Inflammatory macrophage (primary cell): ENCODE measurements around the gene BCHE.

Experiments used
- DNase-seq, 2 donors: peaks; one replicate each; pipeline ENCODE4 v3.0.0-alpha.2; 2020 to 2022
- total RNA-seq, 18 experiments: gene quantifications; one replicate each; lab custom pipeline; 2026; ENCODE audit warnings: mixed read lengths in 6 of 18, inconsistent platforms in 2 of 18; lab: John Stamatoyannopoulos, UW

Gene BCHE
- 0 to 0.12 (median 0) reads per million in 18 experiments for total RNA-seq

- DNase-seq = no peak
Observed at GRCh38 chr3:165837058-165837525, at the start of gene BCHE. BCHE (minus strand) TSS chr3:165837423; CDS start chr3:165831033, 6,390 bp downstream.

DNA sequence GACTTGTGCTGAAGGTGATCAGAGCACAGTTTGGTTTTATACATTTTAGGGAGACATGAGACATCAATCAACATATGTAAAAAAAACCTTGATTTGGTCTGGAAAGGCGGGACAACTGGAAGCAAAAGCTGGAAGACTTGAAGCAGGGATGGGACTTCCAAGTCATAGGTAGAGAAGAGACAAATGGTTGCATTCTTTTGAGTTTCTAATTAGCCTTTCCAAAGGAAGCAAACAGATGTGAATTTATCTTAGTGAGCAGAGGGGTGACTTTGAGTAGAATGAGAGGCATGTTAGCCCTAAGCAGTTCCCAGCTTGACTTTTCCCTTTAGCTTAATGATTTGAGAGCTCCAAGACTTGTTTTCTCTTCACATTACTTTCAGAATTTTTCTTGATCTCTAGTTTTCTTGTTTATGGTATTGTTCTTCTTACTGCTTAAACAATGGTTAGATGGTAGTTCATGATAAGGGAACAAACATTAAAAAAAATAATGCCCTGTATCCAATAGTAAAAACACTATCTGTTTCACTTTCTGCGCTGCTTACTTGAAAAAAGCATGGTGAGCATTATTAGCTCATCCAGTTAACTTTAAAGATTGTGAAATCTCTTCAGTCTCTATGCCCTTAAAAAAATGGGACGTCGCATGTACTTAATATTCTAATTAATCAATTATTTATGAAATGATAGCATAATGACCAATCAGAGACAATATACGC lies 48.5 kb upstream of the BCHE start:
- DNase-seq = no peak

DNA sequence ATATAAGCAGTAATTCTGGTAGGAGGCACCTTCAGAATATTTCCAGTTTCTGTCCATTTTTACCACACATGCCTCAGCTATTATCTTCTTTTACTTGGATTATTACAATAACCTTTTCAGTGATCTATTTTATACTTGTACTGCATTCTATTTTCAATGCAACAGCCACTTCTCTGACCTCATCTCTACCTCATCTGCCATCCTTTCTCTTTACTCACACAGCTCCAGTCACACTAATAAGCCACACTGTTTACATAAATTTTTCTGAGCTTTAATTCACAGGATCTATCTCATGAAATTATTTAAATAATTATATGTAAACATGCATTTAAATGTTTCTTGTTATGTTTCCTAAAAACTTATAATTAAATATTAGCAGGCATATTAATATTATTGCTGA lies 47.3 kb upstream of the BCHE start:
- DNase-seq = no peak

DNA sequence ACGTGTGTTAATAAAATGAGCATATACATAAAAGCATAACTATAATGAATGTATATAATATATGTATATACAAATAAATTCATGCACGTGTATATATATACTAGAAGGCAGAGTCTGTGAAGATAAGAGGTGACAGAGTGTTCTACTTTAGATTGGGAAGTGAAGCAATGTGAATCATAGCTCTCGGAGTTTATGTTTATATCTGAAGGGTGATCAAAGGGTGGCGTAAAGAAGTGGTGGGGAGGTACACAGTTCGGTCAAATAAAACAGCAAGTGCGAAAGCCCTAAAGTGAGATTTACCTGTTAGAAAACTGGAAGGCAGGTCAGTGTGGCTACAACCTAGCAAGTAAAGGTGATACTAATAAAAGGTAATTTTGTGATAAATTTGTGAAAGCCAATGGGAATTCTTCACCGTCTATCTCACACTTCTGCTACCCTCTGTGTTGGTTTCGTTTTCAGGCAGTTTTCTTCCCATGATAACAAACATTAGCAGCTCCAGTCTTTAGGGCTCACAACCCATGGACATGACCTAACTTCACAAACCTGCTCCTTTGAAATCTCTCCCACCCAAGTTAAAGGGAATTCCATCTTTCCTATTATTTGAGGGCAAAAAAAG lies 46.7 kb upstream of the BCHE start:
- no peak for DNase-seq

DNA sequence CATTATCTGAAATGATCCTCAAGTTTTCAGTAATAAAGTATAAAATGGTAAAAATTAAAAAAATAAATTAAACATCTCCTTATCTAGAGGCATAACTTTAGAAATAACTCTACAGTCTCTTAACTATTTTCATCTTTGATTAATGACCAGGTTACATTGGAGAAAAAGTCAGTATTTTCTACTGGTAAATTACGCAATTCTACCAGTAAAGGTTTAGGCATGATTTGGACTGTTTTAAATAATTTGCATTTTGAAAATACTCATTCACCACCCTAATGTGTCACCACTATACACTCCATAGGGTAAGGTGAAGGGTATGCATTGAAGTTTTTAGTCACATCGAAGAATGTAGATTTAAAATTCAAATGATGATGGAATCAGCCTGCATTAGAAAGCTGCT lies 45.9 kb upstream of the BCHE start:
- no peak for DNase-seq

DNA sequence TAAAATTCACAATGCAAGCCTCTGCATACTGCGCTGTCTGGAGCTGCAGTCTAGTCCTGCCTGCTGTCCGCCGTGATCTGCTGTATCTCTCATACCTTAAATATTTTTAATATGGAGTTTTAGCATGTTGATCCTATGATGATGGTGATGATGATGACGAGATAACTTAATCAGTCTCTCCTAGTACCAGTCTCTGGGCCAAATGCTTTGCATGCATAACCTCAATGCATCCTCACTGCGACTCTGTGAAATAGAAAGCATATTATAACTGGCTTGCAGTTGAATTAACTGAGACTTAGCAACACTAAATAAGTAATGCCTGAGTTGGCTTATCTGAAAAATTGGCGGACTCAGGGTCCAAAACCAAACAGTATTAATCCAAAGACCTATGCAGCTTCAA lies 38.4 kb upstream of the BCHE start:
- DNase-seq = no peak

DNA sequence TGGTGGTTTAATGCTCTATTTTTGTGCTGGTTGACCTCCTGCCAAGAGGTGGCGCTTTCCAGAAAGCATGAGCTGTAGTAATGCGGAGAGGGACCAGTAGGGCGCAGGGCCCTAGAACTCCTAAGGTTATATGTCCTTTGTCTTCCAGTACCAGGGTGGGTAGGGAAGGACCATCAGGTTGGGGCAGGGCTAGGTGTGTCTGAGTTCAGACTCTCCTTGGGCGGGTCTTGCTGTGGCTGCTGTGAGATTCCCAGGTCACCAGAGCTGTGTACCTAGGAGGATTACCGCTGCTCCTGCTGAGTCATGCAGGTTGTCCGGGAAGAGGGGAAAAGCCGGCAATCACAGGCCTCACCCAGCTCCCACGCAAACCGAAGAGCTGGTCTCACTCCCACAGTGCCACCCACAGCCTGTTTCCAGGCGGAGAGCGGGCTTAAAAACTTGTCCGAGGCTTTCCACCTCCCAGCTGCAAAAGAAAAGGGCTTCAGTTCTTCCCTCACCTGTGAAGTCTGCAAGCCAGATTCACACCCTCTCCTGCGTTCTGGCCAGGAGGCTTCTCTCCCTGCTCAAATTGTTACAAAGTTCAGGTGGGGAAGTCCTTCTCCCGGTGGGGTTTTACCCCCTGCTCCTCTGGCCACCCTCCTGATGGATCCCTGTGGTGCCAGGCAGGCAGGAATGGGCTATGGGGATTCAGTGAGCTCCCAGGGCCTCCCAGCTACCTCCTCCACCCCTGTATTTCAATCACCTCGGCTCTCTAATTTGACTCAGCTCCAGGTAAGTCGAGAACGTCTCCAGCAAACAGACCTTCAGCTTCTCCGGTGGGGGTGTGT lies 37.7 kb upstream of the BCHE start:
- no peak for DNase-seq

GRCh38 chr3:165868088-165868487 lies 30.9 kb upstream of the BCHE start:
- DNase-seq = no peak

- DNase-seq = no peak
Observed at GRCh38 chr3:165859061-165859460, 21.8 kb upstream of the BCHE start.

DNA sequence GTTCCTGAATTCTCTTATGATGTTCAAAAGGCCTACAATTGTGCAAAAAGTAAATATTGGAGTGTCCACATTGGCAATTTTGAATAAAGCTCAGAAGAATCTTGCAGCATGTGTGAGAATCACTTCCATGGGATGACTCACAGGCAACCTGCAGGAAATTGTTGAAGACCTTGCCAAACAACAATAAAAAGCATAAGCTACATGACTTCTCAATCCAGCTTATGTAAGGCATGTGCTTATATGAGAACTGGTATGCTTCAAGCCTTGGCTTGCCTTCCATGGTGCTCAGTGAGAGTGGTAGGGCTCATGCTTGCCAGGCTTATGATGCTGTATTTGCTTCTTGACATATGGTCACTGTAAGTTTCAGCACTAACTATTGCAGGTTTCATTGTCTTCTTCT lies 18.4 kb upstream of the BCHE start:
- no peak for DNase-seq

- peak in 1 of 2 donors; percentile 13 for DNase-seq
Observed at GRCh38 chr3:165854696-165855095, 17.5 kb upstream of the BCHE start.

GRCh38 chr3:165852711-165853110 lies 15.5 kb upstream of the BCHE start:
- no peak for DNase-seq

DNA sequence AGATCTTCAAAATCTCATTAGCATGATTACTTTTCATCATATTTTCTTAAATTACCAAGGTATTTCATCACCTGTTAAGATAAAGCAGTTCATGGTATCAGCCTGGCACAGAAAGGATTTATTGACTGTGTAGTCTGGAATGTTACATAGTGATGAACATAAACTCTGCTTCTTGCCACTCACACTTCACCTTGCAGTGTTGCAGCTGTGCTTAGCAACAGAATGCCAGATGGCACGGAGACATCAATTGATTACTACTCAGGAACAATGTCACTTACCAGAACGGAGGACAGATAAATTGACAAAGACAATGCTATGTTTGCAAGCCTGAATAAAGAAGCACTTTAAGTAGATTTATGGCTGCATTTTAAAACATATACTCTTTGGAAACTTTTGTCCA lies 15.0 kb upstream of the BCHE start:
- no peak for DNase-seq

DNA sequence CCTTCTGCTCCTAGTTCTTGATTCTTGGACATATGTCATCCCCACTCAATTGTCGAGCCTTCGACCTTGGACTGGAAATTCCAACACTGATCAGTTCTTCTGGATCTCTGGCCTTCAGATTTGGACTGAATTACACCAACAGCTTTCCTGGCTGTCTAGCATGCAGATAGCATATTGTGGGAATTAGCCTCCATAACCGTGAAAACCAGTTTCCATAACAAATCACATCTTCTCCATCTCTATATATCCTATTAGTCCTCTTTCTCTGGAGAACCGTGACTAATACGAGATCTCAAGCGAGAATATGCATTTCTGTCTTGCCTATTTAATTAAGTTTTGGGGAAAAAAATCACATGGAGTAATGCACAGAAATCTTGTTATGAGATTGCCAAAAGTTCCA lies 8.8 kb upstream of the BCHE start:
- DNase-seq = no peak

DNA sequence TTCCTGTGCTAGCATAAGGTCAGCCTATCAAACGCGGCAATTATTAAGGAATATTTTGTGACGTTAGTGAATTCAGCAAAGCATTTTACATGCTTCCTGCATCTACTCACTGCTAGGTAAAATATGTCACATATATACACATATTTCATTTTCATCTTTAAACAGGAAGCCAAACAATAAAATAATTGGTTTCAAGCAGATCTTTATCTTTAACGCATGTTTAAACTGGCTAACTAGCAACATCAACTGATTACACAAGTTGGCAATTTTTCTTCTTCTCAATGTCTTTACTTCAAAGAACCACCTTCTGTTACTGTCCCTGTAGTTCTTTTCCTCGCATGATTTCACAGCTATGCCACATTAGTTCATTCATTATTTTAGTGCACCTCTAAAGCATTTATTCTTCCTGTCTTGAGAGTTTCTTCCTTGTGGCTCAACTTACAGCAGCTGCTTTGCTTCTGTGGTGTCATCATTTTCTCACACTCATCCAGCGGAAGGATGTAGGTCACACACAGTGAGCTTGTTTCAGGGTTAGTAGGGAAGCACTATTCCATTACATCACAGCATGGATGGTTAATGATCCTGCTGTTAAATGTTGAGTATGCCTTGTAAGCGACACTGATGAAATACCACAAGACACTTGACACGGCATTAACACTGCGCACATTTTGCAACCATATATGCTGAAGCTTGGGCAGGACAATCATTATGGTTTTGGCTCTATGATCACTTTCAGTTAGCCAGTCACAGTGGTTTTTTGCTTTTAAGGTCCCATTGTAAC lies 2.3 kb upstream of the BCHE start:
- DNase-seq = no peak

- no peak for DNase-seq
Observed at GRCh38 chr3:165837801-165838200, 578 bp upstream of the BCHE start.

- DNase-seq = no peak
Observed at GRCh38 chr3:165835431-165835830, 1.8 kb downstream of the BCHE start.

DNA sequence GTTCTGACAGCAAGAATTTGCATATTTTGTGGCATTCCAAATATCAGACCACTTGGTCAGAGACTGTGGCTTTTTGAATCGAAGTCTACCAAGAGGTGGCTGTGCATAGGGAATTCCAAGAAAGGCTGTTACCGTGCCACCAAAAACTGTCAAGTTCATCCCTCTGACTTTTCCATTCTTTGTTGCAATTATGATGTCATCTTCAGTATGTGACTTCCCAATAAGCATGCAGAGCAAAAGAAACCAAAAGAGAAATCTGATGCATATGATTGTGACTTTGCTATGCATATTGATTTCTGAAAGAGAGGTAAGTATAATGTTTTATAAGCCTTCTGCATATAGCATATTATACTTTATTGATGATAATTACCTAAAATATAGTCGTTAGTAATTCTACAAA lies 6.5 kb downstream of the BCHE start:
- DNase-seq = no peak

DNA sequence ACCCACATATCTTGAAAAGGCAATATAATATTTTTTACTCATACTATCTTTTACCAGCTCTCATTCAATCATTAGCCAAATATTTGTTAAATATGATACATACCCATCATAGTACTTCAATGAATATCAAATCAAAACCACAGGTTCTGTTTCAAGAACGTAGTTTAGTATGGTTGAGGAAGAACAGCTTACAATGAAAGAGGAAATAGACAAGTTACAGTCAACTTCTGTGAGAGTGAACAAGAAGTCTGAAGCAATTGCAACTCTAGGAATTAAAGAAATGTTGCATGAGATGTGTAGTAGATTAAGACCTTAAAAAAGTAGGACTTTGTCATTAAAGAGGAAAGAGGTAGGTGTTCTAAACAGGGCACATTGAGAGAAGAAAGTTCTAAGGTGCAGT lies 9.3 kb downstream of the BCHE start:
- DNase-seq = no peak

DNA sequence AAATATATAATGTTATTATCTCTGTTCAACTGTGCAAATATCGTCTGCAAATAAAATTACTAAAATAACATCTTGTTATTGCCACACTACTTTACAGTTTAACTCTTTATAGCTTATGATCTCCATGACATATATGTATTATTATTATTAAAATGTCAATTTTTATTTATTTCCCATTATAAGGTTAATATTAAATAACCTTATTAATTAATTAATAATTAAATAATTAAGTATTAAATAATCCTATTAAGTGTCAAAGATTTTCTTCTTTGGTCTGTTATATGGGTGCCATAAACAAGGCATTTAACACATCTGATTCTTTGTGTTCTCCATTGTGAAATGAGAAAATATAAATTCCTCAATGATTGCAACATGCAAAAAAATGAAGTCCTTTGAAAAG lies 10.0 kb downstream of the BCHE start:
- DNase-seq = no peak

- DNase-seq = no peak
Observed at GRCh38 chr3:165820671-165821123, 16.5 kb downstream of the BCHE start.

- no peak for DNase-seq
Observed at GRCh38 chr3:165817160-165817709, 20.0 kb downstream of the BCHE start.
